ENCODE results near the gene INPP4A.

DNA sequence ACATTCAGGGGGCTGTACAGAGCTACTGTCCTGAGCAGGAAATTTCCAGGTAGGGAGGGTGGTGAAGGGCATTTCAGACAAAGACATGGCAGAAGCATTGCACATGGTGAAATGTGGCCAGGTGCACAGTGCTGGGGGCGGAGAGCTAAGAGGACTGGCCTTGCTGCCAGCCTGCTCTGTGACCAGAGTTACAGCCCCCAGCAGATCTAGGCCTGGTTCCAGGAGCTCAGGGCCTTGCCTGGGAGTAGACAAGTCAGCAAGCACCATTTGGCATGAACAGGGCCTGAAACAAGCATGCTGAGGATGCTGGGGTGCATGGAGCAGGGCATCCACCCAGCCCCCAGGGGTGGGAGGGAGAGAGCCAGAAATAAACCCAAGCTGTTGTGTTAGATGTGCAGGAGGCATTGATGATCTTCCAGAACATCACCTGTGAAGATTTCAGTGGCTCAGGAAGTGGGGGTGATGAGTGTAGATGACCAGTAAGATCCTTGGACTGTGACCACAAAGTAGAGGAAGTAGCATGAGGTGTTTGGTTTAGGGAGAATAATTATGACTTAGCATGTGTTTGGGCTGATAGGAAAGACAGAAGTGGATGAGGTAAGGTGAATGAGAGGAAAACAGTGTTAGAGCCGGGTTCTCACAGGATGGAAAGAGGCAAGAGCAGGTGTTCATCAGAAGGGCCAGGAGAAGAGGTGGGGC is 102.6 kb downstream of the INPP4A start:
- TF ChIP-seq NBN (IDR thresholded peaks at IDR 0.05) (0 out of 2 replicates have a peak, but pooled peaks have one; percentile 30), PKNOX1 (IDR thresholded peaks at IDR 0.05) (no peak)
- TF ChIP-seq, protein P1, sequence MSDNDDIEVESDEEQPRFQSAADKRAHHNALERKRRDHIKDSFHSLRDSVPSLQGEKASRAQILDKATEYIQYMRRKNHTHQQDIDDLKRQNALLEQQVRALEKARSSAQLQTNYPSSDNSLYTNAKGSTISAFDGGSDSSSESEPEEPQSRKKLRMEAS (IDR thresholded peaks at IDR 0.05; ENCODE audit: low read depth, low read length) = no peak
- TF ChIP-seq, protein P2, sequence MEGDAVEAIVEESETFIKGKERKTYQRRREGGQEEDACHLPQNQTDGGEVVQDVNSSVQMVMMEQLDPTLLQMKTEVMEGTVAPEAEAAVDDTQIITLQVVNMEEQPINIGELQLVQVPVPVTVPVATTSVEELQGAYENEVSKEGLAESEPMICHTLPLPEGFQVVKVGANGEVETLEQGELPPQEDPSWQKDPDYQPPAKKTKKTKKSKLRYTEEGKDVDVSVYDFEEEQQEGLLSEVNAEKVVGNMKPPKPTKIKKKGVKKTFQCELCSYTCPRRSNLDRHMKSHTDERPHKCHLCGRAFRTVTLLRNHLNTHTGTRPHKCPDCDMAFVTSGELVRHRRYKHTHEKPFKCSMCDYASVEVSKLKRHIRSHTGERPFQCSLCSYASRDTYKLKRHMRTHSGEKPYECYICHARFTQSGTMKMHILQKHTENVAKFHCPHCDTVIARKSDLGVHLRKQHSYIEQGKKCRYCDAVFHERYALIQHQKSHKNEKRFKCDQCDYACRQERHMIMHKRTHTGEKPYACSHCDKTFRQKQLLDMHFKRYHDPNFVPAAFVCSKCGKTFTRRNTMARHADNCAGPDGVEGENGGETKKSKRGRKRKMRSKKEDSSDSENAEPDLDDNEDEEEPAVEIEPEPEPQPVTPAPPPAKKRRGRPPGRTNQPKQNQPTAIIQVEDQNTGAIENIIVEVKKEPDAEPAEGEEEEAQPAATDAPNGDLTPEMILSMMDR (IDR thresholded peaks at IDR 0.05 in 2 of 3, conservative IDR thresholded peaks at IDR 0.05 in 1 of 3; ENCODE audit: control insufficient read depth in 2 of 3, extremely low read depth in 1 of 3, insufficient read depth in 1 of 3, low read depth in 3 of 3, low read length in 3 of 3) = no peak

All from GM12878 (cell line).